HG02763 (cell line): ENCODE results near the gene METTL1.

Source experiments
- ATAC-seq: cut with Tn5 transposase; IDR thresholded peaks from one replicate; pipeline ENCODE4 v1.9.1; 2021; ENCODE audit warnings: mild to moderate bottlenecking, moderate library complexity; ENCODE audit not compliant: unreplicated experiment

Gene METTL1

GRCh38 chr12:57755454-57756372 is 16.2 kb downstream of the METTL1 start:
- ATAC-seq: no peak

- ATAC-seq: no peak
Observed at GRCh38 chr12:57755194-57755453, 16.8 kb downstream of the METTL1 start.

- ATAC-seq: peak; percentile 31
Observed at GRCh38 chr12:57754411-57755193, 17.3 kb downstream of the METTL1 start, which contains the start of gene MARCHF9. Gene MARCHF9, plus strand, starts transcription at chr12:57755103. Its CDS starts 426 bp downstream, at chr12:57755529.

- ATAC-seq: no peak
Observed at GRCh38 chr12:57753756-57754337, 18.1 kb downstream of the METTL1 start.

- ATAC-seq: no peak
Observed at GRCh38 chr12:57752668-57753000, 19.3 kb downstream of the METTL1 start.

- peak; percentile 78 for ATAC-seq
Observed at GRCh38 chr12:57751788-57752667, 19.9 kb downstream of the METTL1 start, which contains the start of gene CDK4. Gene CDK4, minus strand, starts transcription at chr12:57752310. Its CDS starts 593 bp downstream, at chr12:57751717.

- ATAC-seq: no peak
Observed at GRCh38 chr12:57751432-57751787, 20.5 kb downstream of the METTL1 start.

GRCh38 chr12:57750561-57751431 is 21.1 kb downstream of the METTL1 start:
- ATAC-seq: no peak

- no peak for ATAC-seq
Observed at GRCh38 chr12:57749061-57749460, 22.8 kb downstream of the METTL1 start.

- no peak for ATAC-seq
Observed at GRCh38 chr12:57746025-57746424, 25.9 kb downstream of the METTL1 start.

GRCh38 chr12:57745485-57745881 is 26.4 kb downstream of the METTL1 start:
- no peak for ATAC-seq

GRCh38 chr12:57744777-57745484 is 27.0 kb downstream of the METTL1 start, which contains the start of gene TSPAN31:
Gene TSPAN31, plus strand, starts transcription at chr12:57745039. Its CDS starts 116 bp downstream, at chr12:57745155.
- ATAC-seq: peak; percentile 83

- ATAC-seq: peak; percentile 30
Observed at GRCh38 chr12:57744194-57744776, 27.6 kb downstream of the METTL1 start.

GRCh38 chr12:57743769-57744168 is 28.1 kb downstream of the METTL1 start:
- no peak for ATAC-seq

- peak; percentile 50 for ATAC-seq
Observed at GRCh38 chr12:57741844-57742738, 29.8 kb downstream of the METTL1 start.

GRCh38 chr12:57741413-57741789 is 30.5 kb downstream of the METTL1 start:
- ATAC-seq: no peak

GRCh38 chr12:57740656-57741412 is 31.1 kb downstream of the METTL1 start:
- peak; percentile 37 for ATAC-seq
